GM23338 (cell line): ENCODE data around the gene DAB1. TPM values are rescaled to one million over a fixed set of nuclear protein-coding genes. Genes with fewer than 3 reads are reported as not detected.

ENCODE experiments used
- ATAC-seq: fragments of 200-7000 bp; cut with Tn5 transposase; 3 replicates; pipeline ENCODE4 v1.9.1; 2020
- DNase-seq: peaks from one replicate; pipeline ENCODE4 v3.0.0-alpha.2; 2015; ENCODE audit warnings: low spot score
- H2AFZ ChIP-seq: fragments of 200-600 bp; sonication (generic); 2 replicates; pipeline ENCODE4 v1.8.0; 2016; ENCODE audit warnings: antibody characterized with exemption, mild to moderate bottlenecking, moderate library complexity
- H3F3A ChIP-seq: fragments of 200-600 bp; sonication (generic); replicated peaks from 2 replicates; pipeline ENCODE4 v1.8.0; 2017; ENCODE audit warnings: antibody characterized with exemption, mixed run types, low read depth
- H3K27ac ChIP-seq: fragments of 200-600 bp; sonication (generic); 2 replicates; pipeline ENCODE4 v1.6.1; 2016; ENCODE audit warnings: low read depth
- H3K27me3 ChIP-seq: fragments of 200-600 bp; sonication (generic); 2 replicates; pipeline ENCODE4 v1.8.0; 2016; ENCODE audit warnings: mild to moderate bottlenecking, mixed run types, moderate library complexity; ENCODE audit not compliant: insufficient read depth
- H3K36me3 ChIP-seq: fragments of 200-600 bp; sonication (generic); 2 replicates; pipeline ENCODE4 v1.8.0; 2016; ENCODE audit warnings: mild to moderate bottlenecking; ENCODE audit not compliant: insufficient read depth
- H3K4me1 ChIP-seq: fragments of 200-600 bp; sonication (generic); 2 replicates; pipeline ENCODE4 v1.8.0; 2016; ENCODE audit warnings: mild to moderate bottlenecking, moderate library complexity; ENCODE audit not compliant: insufficient read depth
- H3K4me2 ChIP-seq: fragments of 200-600 bp; sonication (generic); 2 replicates; pipeline ENCODE4 v1.7.1; 2017; ENCODE audit warnings: mixed run types
- H3K4me3 ChIP-seq: fragments of 200-600 bp; sonication (generic); 2 replicates; pipeline ENCODE4 v1.6.1; 2016; ENCODE audit warnings: mixed run types
- H3K79me2 ChIP-seq: fragments of 200-600 bp; sonication (generic); replicated peaks from 2 replicates; pipeline ENCODE4 v1.8.0; 2017; ENCODE audit warnings: mild to moderate bottlenecking; ENCODE audit not compliant: insufficient read depth
- H3K9me2 ChIP-seq: fragments of 200-600 bp; sonication (generic); 2 replicates; pipeline ENCODE4 v1.8.0; 2017; ENCODE audit not compliant: insufficient read depth
- H4K20me1 ChIP-seq: fragments of 200-600 bp; sonication (generic); replicated peaks from 2 replicates; pipeline ENCODE4 v1.8.0; 2017; ENCODE audit warnings: mild to moderate bottlenecking; ENCODE audit not compliant: insufficient read depth
- H3K27ac Mint-ChIP-seq: 2 replicates; pipeline ENCODE4 v1.8.0; 2020; ENCODE audit warnings: inconsistent platforms, mild to moderate bottlenecking, moderate library complexity, mixed read lengths
- H3K27me3 Mint-ChIP-seq: 3 replicates; pipeline ENCODE4 v1.8.0; 2022; ENCODE audit warnings: low read depth, mild to moderate bottlenecking, moderate library complexity, mixed read lengths, inconsistent platforms; ENCODE audit not compliant: insufficient read depth, poor library complexity
- H3K36me3 Mint-ChIP-seq: 3 replicates; pipeline ENCODE4 v1.8.0; 2021; ENCODE audit warnings: low read depth, mild to moderate bottlenecking, inconsistent platforms, moderate library complexity, mixed read lengths
- H3K4me1 Mint-ChIP-seq: 3 replicates; pipeline ENCODE4 v1.8.0; 2020; ENCODE audit warnings: mild to moderate bottlenecking, inconsistent platforms, mixed read lengths
- H3K4me3 Mint-ChIP-seq: 3 replicates; pipeline ENCODE4 v1.8.0; 2021; ENCODE audit warnings: moderate library complexity, mild to moderate bottlenecking, inconsistent platforms, mixed read lengths
- H3K9me3 Mint-ChIP-seq: 3 replicates; pipeline ENCODE4 v1.8.0; 2020; ENCODE audit warnings: moderate library complexity, mild to moderate bottlenecking, inconsistent platforms, mixed read lengths
- CREB1 ChIP-seq: fragments of 250-450 bp; sonication (Bioruptor Pico); IDR thresholded peaks from 2 replicates; pipeline ENCODE4 v1.5.0; 2020; ENCODE audit warnings: low read depth, mild to moderate bottlenecking, moderate library complexity
- EZH2 ChIP-seq: fragments of 200-600 bp; sonication (generic); IDR thresholded peaks from one replicate; pipeline ENCODE4 v1.8.0; 2017; ENCODE audit warnings: antibody characterized with exemption, mild to moderate bottlenecking, low read depth; ENCODE audit not compliant: unreplicated experiment
- EZH2phosphoT487 ChIP-seq: fragments of 200-600 bp; sonication (generic); IDR thresholded peaks from one replicate; pipeline ENCODE4 v1.8.1; 2018; ENCODE audit warnings: antibody characterized with exemption; ENCODE audit not compliant: unreplicated experiment
- STAT1 ChIP-seq: IDR thresholded peaks from one replicate; pipeline ENCODE4 v1.6.1; 2016; ENCODE audit warnings: antibody characterized with exemption; ENCODE audit not compliant: unreplicated experiment
- ZNF114 ChIP-seq: fragments of 250-450 bp; sonication (Bioruptor Pico); IDR thresholded peaks from 2 replicates; pipeline ENCODE4 v1.5.0; 2020; ENCODE audit warnings: mild to moderate bottlenecking, moderate library complexity
- polyA plus RNA-seq: library from polyadenylated mRNA; unstranded; fragments of >200 nt; fragmentation: Nextera tagmentation; extraction: Ambion mirVana; gene quantifications from 2 replicates; pipeline ENCODE4 v1.2.1, GENCODE V29; 2016
- total RNA-seq: library from RNA; depleted of rRNA; stranded (reverse); fragments of >200 nt; shearing (Covaris generic); gene quantifications from 2 replicates; pipeline ENCODE4 v1.2.3, GENCODE V29; 2014
- TF ChIP-seq, protein P1 (sequence below): fragments of 250-450 bp; sonication (Bioruptor Pico); IDR thresholded peaks from 2 replicates; pipeline ENCODE4 v1.5.0; 2020; ENCODE audit warnings: mild to moderate bottlenecking, moderate library complexity

DAB1 gene
- total and polyA plus RNA-seq, 2 experiments from 2014 or later: 12.8 to 14.5 TPM

DNA sequence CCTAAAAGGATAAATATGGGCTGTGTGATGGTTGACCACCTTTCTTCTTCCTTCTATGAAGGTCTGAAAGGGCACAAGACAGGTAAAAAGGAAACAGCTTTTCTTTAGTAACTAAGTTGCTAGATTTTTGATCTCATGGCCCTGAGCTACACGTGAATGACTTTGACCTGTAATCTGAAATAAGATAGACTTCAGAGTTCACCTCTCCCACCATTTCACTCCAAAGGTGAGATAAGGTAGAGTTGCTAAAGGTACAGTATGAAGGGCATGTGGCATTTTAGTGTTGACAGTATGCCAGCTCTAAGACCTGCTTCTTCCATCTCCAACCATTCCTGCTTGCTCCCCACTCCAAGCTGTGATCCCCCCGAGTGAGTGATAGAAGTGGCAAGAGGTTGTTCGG is 432.3 kb downstream of the DAB1 start:
- ATAC-seq (no peak), DNase-seq (no peak)
- peaks cover 13% of the 10 kb centered on the region for H3K4me1 Mint-ChIP-seq
- no peak overlapping the region for H3K4me2 ChIP-seq
- no peaks in the 10 kb centered on the region for H3K9me2 ChIP-seq
- H3K36me3 ChIP-seq: no peaks in the 10 kb centered on the region
- H3K4me3 ChIP-seq: no peak overlapping the region
- TF ChIP-seq STAT1 (no peak), EZH2phosphoT487 (no peak), ZNF114 (CRISPR knock-in tag) (no peak)
- TF ChIP-seq, protein P1, sequence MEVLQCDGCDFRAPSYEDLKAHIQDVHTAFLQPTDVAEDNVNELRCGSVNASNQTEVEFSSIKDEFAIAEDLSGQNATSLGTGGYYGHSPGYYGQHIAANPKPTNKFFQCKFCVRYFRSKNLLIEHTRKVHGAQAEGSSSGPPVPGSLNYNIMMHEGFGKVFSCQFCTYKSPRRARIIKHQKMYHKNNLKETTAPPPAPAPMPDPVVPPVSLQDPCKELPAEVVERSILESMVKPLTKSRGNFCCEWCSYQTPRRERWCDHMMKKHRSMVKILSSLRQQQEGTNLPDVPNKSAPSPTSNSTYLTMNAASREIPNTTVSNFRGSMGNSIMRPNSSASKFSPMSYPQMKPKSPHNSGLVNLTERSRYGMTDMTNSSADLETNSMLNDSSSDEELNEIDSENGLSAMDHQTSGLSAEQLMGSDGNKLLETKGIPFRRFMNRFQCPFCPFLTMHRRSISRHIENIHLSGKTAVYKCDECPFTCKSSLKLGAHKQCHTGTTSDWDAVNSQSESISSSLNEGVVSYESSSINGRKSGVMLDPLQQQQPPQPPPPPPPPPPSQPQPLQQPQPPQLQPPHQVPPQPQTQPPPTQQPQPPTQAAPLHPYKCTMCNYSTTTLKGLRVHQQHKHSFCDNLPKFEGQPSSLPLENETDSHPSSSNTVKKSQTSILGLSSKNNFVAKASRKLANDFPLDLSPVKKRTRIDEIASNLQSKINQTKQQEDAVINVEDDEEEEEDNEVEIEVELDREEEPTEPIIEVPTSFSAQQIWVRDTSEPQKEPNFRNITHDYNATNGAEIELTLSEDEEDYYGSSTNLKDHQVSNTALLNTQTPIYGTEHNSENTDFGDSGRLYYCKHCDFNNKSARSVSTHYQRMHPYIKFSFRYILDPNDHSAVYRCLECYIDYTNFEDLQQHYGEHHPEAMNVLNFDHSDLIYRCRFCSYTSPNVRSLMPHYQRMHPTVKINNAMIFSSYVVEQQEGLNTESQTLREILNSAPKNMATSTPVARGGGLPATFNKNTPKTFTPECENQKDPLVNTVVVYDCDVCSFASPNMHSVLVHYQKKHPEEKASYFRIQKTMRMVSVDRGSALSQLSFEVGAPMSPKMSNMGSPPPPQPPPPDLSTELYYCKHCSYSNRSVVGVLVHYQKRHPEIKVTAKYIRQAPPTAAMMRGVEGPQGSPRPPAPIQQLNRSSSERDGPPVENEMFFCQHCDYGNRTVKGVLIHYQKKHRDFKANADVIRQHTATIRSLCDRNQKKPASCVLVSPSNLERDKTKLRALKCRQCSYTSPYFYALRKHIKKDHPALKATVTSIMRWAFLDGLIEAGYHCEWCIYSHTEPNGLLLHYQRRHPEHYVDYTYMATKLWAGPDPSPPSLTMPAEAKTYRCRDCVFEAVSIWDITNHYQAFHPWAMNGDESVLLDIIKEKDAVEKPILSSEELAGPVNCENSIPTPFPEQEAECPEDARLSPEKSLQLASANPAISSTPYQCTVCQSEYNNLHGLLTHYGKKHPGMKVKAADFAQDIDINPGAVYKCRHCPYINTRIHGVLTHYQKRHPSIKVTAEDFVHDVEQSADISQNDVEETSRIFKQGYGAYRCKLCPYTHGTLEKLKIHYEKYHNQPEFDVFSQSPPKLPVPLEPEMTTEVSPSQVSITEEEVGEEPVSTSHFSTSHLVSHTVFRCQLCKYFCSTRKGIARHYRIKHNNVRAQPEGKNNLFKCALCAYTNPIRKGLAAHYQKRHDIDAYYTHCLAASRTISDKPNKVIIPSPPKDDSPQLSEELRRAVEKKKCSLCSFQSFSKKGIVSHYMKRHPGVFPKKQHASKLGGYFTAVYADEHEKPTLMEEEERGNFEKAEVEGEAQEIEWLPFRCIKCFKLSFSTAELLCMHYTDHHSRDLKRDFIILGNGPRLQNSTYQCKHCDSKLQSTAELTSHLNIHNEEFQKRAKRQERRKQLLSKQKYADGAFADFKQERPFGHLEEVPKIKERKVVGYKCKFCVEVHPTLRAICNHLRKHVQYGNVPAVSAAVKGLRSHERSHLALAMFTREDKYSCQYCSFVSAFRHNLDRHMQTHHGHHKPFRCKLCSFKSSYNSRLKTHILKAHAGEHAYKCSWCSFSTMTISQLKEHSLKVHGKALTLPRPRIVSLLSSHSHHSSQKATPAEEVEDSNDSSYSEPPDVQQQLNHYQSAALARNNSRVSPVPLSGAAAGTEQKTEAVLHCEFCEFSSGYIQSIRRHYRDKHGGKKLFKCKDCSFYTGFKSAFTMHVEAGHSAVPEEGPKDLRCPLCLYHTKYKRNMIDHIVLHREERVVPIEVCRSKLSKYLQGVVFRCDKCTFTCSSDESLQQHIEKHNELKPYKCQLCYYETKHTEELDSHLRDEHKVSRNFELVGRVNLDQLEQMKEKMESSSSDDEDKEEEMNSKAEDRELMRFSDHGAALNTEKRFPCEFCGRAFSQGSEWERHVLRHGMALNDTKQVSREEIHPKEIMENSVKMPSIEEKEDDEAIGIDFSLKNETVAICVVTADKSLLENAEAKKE (CRISPR knock-in tag): no peak
- no peaks in the 10 kb centered on the region for H4K20me1 ChIP-seq
- no peak overlapping the region for H2AFZ ChIP-seq
- no peaks in the 10 kb centered on the region for H3K79me2 ChIP-seq
- H3K27me3 ChIP-seq: no peaks in the 10 kb centered on the region
- no peak overlapping the region for H3K27ac ChIP-seq
- H3K4me1 ChIP-seq: peaks cover 12% of the 10 kb centered on the region; the same call in 1 of the 2 replicates
- H3K27ac Mint-ChIP-seq: no peak overlapping the region
- H3K9me3 Mint-ChIP-seq: no peaks in the 10 kb centered on the region
- H3F3A ChIP-seq: no peaks in the 10 kb centered on the region
- H3K27me3 Mint-ChIP-seq: no peaks in the 10 kb centered on the region
- no peaks in the 10 kb centered on the region for H3K36me3 Mint-ChIP-seq
- H3K4me3 Mint-ChIP-seq: no peak overlapping the region

DNA sequence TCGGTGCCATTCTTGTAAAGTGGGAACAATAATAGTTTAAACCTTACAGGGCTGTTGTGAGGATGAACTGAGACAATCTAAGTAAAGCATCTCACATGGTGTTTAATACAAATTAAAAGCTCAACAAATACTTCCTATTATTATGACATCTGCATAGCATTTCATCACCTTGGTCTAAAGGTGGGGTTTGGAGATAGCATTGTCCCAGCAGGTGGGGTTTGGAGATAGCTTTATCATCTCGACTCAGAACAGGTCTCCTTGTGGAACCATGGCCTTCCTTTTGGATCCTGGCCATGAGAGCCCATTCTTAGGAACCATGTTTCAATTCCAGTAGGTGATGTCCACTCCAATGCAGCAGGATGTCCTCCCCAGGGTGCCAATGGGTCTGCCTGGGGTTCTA is 437.5 kb downstream of the DAB1 start:
- Mint-ChIP-seq H3K27me3 (peaks cover 1% of the 10 kb centered on the region), H3K36me3 (no peaks in the 10 kb centered on the region), H3K27ac (no peak overlapping the region), H3K4me1 (no peaks in the 10 kb centered on the region), H3K9me3 (no peaks in the 10 kb centered on the region; the same call in 2 of the 3 replicates), H3K4me3 (no peak overlapping the region)
- DNase-seq: no peak
- Histone ChIP-seq H3K27ac (no peak overlapping the region), H3K9me2 (peaks cover 11% of the 10 kb centered on the region; the same call in 1 of the 2 replicates), H3K4me1 (no peaks in the 10 kb centered on the region), H3K4me3 (no peak overlapping the region), H3K36me3 (no peaks in the 10 kb centered on the region), H4K20me1 (no peaks in the 10 kb centered on the region), H3K27me3 (no peaks in the 10 kb centered on the region), H2AFZ (no peak overlapping the region), H3K79me2 (no peaks in the 10 kb centered on the region), H3K4me2 (no peak overlapping the region), H3F3A (no peaks in the 10 kb centered on the region)
- no peak for ATAC-seq
- TF ChIP-seq CREB1 (CRISPR knock-in tag) (no peak), STAT1 (no peak), EZH2phosphoT487 (no peak), EZH2 (no peak), ZNF114 (CRISPR knock-in tag) (no peak)
- TF ChIP-seq, protein P1 (CRISPR knock-in tag): no peak
